HG03558 (cell line): ENCODE results near the gene HCN4.
"Not testable (repeated sequence)": the region's sequence is repeated elsewhere in the genome, so short reads cannot be mapped to it uniquely, and the experiment has no call there.

ENCODE experiments used
- ATAC-seq: cut with Tn5 transposase; IDR thresholded peaks from one replicate; pipeline ENCODE4 v1.9.1; 2021; ENCODE audit warnings: moderate number of reproducible peaks; ENCODE audit not compliant: unreplicated experiment; ENCODE audit errors: extremely low read depth

Gene HCN4

DNA sequence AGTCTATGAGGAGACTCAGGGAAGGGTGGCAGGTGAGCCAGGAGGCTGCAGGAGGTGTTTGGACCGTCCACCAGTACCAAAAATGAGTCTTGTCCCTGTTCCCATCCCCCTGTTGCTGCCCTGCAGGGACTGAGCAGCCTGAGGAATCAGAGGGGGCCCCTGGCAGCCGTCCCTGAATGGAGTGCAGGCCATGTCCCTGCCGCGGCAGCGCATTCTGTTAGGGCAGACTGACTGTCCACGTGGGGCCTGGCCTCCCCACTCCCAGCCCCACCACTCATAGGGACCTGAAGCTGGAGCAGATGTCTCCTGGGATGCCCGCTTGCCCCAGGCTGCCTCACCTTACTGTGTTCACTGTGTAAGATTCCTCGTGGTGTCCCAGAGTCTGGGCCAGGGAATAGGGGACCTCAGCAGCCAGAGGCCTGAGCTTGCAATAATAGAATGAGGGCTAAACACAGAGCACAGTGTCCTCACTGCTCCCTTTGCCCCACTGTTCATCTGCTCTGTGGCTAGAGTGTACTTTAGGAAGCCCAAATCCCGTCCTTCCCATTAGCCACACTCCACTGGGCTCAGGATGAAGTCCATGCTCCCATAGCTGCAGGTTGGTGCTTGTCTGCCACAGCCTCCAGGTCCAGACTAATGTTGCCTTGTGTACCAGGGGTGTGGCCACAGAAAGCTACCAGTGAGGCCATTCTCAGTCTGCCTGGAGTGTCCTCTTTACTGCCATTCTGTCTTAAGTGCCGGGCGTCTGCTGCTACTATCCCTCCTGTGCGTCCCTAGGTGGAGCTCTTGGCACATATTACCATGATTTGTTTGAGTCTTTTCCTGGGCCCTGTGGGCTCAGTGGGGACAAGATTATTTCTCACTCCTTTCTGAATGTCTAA is 63.2 kb downstream of the HCN4 start:
- no peak for ATAC-seq

- no peak for ATAC-seq
Measured at GRCh38 chr15:73303636-73304035, 65.1 kb downstream of the HCN4 start.

GRCh38 chr15:73300286-73300685 is 68.5 kb downstream of the HCN4 start:
- ATAC-seq = not testable (repeated sequence)

- ATAC-seq = no peak
Measured at GRCh38 chr15:73298522-73299245, 70.1 kb downstream of the HCN4 start.

DNA sequence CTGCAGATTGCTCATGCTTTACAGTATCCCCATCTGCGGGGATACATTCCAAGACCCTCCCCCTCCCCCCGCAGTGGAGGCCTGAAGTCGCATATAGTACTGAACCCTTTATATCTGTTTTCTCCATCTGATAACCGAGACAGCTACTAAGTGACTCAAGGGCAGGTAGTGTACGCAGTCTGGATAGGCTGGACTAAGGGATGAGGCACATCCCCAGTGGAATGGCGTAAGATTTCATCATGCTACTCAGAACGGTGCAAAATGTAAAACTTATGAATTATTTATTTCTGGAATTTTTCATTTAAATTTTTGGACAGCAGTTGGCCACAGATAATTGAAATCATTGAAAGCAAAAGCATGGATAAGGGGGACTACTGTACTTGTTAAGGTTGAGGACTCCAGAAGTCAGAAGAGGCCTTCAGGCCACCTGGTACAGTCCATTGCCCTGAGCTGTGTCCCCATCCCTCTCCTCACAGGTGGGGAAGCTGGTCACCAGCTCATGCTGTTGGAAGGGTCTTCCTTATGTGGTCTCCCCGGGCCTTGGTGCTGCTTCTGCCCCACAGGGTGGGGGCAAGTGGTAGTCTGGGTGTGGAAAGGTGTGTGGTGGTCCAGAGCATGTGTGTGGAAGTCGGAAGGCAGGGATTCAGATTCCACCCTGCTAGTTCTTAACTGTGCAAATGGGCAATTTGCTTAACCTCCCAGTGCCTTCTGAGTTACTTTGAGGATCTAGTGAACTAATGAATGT is 72.0 kb downstream of the HCN4 start:
- ATAC-seq = no peak

GRCh38 chr15:73295630-73296286 is 73.0 kb downstream of the HCN4 start:
- no peak for ATAC-seq

DNA sequence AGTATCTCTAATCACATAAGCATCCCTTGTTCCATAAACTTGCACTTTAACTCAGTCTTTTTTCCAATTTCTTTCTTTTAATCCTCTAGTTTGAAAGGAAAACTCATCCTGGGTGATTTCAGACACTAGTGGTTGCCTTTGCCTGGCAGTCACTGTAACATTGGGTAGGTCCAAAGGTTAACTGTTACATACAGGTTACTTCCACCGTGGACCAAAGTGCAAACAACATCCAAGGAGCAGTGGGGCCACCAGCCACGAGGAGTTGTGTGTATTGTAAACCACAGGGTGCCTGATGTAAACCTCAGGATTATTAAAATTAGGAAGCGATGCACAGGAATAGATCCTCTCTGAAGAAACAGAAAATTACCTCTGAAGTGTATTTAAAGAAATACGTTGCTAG is 75.0 kb downstream of the HCN4 start:
- ATAC-seq = no peak

DNA sequence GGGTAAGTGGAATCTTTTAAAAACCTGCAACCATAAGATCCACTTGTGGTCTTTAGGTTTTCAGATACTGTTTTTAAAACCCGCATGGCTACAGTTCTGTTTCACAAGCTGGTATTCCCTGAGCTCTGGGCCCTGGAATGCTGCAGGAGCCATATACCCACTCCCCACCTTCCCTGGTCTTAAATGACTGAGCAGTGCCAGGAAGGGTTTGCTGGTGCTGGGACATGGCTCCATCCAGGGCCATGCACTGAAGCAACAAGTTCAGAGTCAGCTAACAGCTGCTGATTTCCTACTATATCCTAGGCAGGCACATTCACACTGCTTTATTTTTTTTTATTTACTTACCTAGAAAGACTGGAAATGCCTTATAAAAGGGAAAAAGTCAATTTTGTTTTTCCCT is 77.3 kb downstream of the HCN4 start:
- no peak for ATAC-seq

- no peak for ATAC-seq
Measured at GRCh38 chr15:73287019-73287418, 81.7 kb downstream of the HCN4 start.

GRCh38 chr15:73286311-73286710 is 82.4 kb downstream of the HCN4 start:
- ATAC-seq = no peak

DNA sequence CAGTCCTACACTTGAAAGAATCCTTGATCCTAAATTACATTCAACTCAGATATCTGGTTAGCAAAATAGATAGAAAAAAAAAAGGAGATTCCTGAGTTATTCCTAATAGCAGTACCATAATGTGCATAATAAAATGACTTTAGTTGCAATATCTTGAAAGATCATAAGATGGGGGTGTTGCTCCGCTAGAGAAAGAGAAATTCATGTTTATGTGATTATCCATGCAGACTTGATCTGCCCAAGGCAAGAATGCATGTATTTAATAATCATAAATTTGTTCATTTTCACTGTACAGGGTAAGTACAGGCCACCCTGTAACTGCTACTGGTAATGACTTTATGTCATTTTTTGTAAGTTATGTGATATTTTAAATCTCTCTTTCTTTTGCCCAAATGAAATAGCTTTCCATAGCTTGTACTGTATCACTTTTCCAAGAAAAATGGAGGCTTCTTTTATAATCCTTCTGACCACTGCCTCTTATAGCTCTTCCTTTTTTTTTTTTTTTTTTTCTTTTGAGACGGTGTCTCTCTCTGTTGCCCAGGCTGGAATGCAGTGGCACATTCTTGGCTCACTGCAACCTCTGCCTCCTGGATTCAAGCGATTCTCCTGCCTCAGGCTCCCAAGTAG is 84.6 kb downstream of the HCN4 start:
- no peak for ATAC-seq

DNA sequence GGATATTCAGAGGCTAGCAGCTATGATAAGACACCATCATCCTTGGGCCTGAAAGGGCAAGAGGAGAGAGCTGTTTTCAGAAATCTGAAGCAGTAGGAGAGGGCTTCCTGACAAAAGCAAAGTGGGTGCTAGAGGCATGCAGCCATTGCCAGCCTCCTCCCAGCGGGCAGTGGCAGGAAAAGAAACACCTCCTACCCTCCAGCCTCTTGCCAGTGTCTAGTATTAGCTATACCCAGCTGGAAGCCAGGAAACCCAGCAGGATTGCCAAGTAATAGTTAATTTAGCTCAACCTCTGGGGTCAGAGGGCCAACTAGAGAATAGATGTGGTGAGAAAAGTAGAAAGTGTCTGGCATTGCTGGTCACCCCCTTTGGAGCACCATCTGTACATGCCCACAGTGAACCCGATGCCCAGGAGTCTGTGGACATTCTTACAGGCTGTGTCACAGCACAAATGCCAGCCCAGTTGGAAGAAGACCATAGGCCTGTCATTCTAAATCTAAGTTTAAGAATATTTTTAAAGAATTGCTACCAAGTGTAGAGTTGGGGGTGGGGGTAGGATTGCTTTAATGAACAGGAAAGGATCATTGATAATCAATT is 85.3 kb downstream of the HCN4 start:
- ATAC-seq = no peak

DNA sequence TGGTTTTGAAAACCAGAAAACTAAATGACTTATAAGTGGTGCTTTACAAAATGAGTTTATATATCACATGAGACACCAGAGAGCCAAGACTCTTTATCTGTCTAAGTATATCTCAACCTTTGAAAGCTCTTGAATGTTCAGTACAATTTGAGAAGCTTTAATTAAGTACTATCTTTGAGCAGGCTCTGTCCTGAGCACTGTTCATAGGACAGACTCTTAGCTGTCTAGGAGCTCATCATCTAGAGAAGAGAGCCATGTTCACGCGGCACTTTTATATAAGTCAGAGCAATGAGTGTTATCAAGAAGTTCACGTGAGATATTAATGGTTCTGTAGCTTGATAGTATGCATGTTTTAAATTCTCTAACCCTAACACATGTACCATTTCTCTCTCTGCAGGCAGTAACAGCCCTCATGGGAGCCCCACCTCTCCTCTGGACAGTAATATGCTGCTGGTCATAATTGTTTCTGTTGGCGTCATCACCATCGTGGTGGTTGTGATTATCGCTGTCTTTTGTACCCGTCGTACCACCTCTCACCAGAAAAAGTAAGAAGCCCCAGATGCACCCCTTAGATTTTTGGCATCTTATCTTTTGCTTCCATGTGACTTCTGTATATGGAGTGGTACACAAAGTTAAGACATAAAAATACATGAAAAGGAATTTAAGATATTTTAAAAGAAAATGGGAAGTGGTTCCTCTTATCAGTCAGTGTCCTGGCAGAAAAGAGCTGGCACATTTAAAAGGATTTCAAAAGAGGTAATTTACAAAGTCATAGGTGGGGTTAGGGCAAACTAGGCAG is 86.0 kb downstream of the HCN4 start:
- no peak for ATAC-seq

DNA sequence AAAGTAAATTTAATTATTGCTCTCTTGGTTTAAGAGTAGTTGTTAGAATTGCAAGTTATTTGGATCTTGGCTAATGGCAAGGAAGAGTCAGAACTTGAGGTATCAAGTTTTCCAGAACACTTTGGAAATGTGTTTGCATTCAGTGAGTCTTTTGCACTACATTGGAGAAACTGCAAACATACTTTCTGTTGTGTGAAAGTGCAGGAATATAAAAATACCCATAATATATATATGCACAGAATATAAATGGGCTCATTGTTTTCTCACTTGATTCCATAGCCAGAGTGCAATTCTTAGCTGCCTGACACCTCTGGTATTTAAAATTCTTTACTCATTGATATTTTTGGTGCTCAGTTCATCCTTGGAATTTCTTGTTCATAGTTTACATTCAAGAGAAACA is 92.9 kb downstream of the HCN4 start:
- no peak for ATAC-seq

DNA sequence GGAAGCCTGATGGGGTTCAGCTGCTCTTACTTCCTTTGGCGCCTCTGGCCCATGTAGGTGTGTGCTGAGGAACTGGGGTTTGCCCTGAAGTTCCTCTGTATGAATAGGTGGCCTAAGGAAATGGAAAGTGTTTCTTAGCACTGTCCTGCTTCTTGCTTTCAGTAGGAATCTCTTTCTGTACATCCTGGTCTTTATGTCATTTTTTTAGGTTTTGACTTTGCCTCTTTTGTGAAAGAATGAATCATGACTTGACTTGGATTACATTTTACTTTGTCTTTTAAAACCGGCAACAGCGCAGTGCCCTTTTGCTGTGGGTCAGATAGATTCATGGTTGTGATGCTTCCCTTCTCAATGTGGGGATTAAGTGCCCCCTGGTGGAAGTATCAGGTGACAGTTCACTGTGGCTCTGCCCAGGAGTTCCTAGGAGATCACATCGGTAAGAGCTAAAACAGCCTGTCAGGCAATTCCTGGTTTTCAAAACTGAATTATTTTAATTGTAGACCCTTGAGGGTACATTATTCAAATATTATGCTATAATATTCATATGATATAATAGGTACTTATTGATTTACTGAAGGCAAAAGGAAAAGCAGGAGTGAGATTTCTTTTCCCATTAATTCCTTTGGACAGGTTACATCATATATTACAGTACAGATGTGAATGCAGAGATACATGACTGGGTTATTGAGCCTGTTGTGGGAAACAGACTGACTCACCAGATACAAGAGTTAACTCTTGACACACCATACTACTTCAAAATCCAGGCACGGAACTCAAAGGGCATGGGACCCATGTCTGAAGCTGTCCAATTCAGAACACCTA is 95.4 kb downstream of the HCN4 start:
- no peak for ATAC-seq

GRCh38 chr15:73270366-73271097 is 98.2 kb downstream of the HCN4 start:
- ATAC-seq = no peak
